COR-L47 (cell line): ENCODE results near the gene ATL2.
"Not testable (repeated sequence)": the region's sequence is repeated elsewhere in the genome, so short reads cannot be mapped to it uniquely, and the experiment has no call there.

ENCODE experiments used
- DNase-seq: peaks from one replicate; lab custom pipeline; 2025; lab: John Stamatoyannopoulos, UW

The ATL2 gene

DNA sequence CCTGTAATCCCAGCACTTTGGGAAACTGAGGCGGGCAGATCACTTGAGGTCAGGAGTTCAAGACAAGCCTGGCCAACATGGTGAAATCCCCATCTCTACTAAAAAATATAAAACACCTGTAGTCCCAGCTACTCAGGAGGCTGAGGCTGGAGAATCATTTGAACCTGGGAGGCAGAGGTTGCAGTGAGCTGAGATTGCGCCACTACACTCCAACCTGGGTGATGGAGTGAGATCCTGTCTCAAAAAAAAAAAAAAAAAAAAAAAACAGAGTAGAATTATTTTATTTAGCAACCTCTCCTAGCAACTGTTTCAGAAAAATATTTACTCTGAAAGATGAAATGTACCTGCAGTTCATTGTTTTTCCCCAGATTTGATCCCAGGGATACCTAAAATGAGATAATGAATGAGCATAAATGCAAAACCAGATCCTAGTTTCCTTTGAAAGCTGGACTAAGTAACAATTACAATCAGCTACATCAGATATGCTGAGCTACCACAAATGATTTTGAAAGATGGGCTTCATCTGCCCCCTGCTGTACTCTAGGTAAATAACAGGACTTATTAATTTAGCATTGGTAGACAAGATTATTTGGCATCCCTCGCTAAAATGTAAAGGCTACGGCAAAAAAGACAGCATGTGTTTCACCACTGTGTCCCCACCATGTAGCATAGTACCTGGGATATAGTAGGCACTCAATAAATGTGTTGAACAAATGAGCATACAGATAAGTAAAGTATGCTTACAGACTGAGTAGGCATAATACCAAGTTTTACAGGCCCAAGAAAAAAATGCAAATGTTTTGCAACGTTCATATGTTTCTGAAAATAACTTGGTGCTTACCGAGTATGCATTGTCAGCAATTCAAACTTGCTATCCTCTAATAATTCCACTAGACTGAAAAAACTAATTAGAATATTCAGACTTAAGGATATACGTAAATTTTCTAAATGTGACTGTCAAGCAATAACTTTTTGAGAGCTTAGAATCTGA, 102.5 kb downstream of the ATL2 start:
- DNase-seq: peak; percentile 37

DNA sequence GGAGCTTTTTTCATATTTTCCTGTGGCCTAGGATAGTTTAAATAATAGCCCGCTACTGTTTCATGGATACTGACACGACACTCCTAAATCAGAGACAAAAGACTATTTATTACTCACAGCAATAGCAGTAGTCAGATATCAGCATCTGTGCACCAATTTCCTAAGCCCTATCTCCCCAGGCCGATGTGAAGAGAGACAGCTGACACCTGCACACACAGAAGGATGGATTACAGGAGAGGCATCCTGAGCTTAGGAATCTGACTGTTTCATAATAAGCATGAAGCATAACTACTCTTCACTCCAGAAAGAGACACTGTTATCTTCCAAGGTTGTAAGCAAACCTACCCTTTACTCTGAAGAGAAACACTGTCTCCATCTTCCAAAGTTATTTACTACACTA, 105.4 kb downstream of the ATL2 start:
- DNase-seq: no peak

DNA sequence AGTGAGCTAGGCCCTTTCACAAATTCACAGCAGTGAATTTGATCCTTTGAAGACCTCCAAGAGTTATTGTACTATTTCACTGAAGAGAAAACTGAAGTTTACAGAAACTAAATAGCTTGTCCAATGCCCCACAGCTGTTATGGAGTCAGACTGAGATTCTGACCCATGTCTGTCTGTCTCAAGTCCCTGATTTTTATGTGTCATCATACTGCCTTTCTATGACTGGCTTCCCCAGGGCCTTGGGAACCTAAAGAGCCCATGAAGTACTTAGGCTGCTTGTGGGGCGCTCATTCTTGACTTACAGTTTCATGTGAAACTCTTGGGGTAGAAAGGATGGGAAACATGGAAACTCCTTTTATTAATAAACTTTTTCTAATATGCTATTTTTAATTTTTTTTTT, 107.7 kb downstream of the ATL2 start:
- no peak for DNase-seq

DNA sequence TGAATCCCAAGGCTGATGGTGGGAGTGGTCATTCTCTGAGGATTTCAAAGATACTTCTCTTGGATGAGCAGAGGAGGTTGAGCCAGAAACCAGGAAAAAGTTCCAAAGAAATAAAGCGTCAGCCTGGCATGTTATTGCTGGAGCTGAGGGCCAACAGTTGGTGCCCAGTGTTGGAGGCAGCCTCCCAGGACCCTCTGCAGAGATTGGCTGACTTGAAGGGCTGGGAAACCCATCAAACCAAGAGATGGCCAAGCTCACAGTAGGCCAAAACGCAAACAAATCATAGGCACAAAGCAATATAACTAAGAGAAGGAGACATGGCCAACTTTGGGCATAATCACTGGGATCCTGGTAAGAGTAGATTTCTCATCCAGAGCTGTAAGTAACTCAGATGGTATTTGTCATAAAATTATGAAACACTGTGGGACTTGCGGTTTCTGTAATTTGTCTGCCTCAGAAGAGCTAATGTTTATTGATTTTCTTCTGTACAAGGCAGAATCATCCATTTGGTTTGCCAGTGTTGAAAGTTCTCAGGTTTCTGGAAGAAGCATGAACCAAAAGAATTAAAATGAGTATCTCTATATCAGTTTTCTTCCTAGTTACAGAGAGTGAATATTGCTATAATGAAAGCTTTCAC, 108.3 kb downstream of the ATL2 start:
- no peak for DNase-seq

DNA sequence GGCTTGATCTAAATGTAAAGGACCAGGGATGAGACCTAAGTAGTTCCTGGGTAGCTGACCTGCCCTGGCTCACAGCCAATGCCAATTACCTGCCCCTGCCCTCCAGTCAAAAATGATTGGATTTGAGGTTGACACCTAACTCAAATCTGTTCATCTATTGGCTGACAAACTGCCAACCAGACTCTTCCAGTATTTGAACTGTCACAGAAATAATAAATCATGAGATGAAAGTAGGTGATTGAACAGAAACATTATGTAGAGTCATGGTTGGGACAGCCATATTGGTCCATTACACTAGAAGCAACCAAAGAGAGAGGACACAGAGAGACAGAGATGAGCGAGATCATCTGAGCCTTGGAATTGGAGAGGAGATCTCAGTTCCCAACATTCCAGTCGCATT, 109.1 kb downstream of the ATL2 start:
- DNase-seq: no peak

DNA sequence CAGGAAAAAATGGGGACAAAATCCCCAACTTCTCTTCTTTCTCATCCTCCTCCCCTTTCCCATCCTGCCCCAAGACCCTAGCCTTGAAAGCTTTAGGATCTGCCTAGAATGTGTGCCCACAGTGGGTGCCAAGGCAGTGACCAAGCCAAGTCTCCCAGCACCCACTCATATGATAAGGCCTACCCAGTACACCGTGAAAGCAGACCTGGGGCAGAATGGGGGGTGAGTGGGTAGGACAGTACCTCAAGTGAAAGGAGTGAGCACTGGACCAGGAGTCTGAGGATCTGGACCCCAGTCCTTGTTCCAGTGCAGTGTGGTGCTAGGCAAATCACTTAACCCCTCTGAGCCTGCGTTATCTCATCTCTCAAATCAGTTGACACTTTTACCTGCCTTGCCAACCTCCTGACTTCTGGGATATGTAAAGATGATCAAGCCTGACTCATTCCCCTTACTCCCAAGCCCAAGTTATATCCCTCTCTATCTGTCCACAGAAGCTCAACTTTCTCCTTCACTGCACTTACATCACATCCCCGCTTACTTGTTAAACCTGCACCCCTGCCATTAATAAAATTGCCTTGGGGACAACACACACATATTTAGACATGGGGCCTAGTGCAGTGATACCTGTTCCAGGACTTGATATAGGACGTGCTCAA, 109.7 kb downstream of the ATL2 start:
- DNase-seq: no peak

DNA sequence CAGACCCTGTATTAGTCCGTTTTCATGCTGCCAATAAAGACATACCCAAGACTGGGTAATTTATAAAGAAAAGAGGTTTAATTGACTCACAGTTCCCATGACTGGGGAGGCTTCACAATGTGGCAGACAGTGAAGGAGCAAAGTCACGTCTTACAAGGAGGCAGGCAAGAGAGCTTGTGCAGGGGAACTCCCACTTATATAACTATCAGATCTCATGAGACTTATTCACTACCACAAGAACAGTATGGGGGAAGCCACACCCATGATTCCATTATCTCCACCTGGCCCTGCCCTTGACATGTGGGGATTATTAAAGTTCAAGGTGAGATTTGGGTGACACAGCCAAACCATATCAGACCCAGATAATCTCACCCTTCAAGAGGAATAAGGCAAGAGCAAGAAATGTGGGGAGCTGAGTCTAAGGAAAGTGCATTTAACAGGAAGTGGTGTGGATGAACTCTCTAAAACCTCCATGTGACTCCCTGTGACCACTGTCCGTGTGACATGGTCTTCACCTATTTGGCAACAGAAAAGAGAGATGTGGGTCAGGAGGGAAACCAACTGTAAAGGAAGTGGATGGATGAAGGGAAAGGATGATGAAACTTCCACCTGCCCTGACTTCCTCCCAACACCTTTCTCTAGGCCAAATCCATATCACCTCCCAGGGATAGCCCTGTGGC, 110.6 kb downstream of the ATL2 start:
- no peak for DNase-seq

DNA sequence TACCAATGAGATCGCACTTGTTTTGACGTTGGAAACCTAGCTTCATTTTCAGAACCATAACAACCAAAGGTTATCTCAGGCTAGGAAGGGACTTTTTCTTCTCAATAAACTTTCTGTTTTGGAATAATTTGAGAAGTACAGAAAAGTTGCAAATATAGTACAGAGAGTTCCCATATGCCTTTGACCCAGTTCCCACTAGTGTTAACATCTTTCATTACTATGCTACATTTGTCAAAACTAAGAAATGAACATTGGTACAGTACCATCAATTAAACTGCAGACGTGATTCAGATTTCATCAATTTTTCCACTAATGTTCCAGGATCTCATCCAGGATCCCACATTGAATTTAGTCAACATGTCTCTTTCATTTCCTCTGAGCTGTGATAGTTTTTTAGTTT, 111.6 kb downstream of the ATL2 start:
- no peak for DNase-seq

DNA sequence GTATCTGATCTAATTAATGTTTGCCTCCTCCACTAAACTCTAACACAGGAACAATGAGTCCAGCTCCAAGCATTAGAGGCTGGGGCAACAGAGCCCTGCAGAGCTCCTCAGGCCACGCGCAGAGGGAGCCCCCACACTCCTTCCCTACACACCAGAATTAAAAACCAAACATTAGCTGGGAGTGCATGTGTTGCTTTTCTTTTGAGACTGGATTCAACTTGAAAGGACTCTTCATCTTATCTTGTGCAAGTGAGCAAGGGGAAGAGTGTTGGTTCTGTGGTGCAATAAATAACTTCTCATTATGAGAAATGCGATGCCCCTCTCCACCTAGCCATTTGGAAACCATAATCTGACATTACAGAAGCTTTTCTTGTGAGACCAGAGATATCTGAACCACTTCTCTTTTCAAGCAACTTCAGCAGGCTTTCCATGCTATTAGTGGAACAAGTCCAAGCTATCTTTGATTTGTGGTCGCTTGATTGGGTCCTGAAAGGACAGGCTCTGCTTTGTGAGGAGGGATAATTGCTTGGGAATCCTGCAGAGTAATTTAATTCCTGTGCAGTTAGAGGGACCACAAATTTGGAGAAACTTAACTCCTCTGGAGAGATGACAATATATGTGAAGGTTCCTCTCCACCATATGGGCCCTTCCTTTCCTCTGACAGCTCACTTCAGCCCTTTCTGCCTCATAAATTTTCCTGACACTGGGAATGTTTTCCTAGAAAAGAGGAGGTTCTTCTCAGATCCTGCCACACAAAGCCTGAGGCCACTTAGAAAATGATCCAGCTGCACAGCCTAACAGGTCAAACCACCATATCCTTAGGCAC, 112.5 kb downstream of the ATL2 start:
- DNase-seq: no peak

DNA sequence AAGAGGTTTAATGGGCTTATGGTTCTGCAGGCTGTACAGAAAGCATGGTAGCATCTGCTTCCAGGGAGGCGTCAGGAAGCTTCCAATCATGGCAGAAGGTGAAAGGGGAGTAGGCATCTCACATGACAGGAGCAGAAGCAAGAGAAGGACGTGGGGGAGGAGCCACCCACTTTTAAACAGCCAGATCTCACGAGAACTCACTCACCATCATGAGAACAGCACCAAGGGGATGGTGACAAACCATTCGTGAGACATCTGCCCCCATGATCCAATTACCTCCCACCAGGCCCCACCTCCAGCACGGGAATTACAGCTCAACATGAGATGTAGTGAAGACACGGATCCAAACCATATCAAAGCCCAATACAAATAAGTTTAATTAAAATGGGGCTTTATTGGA, 113.8 kb downstream of the ATL2 start:
- no peak for DNase-seq

DNA sequence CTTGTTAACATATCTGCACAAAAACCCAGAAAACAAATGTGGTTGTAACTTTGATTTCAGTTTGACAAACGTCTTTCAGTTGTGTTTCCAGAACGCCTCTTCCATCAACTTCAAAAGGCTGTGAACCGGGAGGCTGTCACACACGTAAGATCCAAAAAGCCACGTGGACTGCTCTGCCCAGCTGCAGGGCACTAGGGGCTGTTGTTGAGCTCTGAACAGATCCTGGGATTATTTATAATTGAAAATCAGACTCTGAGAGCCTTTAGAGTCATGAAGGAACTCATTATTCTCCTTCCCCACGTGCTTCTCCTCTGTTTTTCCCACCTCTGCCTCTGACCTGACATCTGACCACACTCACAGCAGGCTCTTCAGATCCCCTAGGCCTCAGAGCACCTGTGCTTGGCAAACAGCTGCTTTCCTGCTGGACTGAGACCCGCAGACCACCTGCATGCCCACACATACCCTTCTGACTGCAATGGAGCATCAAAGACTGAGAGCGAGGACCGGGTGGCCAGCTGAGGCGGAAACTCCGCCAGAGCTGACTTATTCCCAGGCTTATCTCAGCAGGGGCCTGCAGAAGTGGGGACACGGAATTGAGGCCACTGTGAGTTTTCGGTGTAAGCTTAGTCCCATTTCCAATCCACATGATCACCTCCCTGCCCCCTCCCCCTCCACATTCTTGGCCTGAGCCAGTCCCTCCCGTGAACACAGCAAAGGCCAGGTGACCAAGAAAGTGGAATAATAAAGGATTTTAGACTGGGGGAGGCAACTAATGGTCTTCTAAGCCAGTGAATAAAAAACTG, 114.8 kb downstream of the ATL2 start:
- no peak for DNase-seq

DNA sequence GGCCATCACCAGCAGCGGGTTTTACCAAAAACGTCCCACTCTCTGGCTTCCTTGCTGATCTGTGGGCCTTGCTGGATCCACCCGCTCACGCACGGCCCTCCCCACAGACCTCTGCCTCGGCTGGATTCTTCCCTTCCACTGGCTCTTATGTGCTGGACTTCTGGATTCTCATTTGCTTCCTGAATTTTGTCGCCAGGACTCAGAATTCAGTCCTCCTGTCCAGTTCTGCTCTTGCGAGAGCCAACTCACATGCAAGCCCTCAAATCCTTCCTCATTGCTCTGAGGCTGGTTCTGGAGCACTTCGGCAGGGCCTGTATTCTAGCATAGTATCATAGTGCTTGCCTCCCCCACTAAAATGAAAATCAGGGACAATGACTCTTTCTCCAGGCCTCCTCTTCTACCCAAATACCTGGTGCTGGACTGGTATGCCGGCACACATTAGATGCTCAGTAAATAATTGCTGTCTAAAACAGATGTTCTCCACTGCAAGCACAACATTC, 115.5 kb downstream of the ATL2 start:
- no peak for DNase-seq

DNA sequence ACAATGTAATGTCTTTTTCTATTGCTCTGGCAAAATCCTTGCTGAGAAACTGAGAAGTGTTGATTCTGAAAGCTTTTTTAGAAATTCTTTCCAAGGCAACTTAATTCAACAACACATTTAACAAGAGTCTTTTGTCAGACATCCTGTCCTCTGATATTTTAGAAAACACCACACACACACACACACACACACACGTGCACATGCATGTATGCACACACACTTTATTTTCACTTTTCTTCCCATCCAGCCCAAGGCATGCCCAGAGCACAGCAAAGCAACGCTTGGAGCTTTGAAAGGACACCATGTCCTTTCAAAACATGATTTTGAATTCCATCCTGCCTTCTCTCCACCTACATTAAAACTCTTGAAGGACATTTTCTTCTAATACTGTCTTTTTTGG, 116.1 kb downstream of the ATL2 start:
- DNase-seq: no peak

DNA sequence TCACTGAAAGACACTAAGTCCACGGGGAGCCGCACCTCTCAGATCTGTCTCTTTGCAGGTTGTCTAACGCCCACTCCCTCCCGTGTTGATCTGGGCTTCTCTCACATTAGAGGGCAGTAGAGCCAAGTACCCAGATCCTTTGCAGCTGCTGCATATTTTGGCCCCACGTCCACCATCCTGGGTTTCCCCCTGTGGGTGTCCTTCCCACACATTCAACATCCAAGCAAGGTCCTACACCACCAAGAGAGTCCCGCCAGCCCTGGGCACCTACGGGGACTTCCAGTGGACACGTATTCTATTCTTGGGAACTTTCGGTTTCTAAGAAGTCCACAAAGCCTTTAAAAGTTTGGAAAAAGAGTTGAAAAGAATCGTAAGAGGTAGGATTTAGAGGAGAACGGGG, 116.6 kb downstream of the ATL2 start:
- DNase-seq: no peak

DNA sequence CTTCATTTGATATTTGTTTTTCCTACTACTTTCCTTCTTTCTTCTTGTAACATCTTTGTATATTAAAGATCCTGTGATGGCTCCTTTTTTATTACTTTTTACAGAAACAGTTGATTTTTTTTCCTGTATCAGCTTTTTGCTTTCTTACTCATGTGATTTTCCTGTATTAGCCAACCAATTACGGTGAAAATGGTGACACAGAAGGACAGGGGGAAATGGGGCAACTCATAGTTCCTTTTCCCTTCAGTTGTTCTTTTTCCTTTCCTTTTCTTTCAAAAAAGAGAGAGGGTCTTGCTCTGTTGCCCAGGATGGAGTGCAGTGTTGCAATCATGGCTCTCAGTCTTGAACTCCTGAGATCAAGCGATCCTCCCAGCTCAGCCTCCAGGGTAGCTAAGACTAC, 117.8 kb downstream of the ATL2 start:
- DNase-seq: no peak

DNA sequence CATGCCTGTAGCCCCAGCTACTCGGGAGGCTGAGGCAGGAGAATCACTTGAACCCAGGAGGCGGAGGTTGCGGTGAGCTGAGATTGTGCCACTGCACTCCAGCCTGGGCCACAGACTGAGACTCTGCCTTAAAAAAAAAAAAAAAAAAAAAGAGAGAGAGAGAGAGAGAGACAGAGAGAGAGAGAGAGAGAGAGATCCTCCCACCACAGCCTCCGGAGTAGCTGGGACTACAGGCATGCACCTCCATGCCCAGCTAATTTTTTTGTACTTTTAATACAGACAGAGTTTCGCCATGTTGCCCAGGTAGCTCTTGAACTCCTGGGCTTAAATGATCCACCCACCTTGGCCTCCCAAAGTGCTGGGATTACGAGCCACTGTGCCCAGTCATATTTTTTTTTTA, 119.4 kb downstream of the ATL2 start:
- DNase-seq: not testable (repeated sequence)

DNA sequence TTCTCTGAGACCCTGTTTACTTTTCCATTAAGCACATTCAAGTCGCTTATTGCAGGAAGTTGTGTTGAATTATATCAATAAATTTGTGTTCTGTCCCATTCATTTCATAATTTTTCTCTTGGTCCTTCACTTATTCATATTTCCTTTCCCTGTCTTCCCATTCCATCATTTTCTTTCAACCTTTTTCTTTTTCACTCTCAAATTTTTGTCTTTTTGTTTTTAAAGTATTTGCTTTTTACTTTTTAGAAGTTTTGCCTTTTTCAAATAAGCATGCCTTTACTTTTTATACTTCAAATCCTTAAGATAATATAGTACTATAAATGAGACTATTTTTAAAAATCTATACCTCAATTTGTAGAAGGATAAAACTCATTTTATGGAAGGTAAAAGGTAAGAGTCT, 120.5 kb downstream of the ATL2 start:
- no peak for DNase-seq

DNA sequence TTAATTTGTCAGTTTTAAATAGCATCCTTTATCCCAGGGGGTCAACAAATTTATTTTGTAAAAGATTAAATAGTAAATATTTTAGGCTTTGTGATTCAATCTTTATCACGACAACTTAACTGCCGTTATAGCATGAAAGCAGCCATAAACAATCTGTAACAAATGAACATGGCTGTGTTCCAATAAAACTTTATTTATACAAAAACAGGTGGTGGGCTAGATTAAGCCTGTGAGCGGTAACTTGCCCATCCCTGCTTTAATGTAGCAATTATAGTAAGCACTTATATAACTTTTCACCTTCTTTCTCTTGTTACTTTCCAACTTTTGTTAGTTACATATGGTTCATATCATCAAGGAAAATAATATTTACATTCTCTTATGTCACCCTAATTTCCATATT, 121.9 kb downstream of the ATL2 start:
- no peak for DNase-seq

DNA sequence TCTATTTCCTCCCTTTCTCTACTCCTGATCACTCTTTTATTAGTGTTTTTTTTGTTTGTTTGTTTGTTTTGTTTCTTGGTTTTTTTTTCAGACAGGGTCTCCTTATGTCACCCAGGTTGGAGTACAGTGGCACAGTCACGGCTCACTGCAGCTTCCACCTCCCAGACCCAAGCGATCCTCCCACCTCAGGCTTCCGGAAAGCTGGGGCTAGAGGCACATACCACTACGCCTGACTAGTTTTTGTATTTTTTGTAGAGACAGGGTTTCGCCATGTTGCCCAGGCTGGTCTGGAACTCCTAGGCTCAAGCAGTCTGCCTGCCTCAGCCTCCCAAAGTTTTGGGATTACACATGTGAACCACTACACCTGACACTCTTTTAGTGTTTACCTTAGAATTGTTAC, 122.3 kb downstream of the ATL2 start:
- DNase-seq: no peak

DNA sequence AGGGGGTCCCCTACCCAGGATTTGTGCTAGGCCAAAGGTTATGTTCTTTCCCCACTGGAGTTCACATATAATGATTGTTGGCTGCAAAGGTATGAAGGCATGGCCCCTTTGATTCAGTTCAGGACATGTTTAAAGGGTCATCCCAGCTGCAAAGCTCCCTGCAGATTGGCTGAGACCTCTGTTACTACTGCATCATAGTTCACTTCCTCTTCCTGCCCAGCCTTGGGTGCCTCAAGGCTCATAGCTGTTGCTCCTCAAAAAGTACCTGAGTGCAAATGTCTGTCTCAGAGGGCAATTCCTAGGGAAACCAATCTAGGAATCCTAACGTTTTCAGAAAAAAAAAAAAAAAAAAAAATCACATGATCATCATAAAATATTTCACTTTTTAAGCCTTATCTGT, 125.1 kb downstream of the ATL2 start:
- no peak for DNase-seq

DNA sequence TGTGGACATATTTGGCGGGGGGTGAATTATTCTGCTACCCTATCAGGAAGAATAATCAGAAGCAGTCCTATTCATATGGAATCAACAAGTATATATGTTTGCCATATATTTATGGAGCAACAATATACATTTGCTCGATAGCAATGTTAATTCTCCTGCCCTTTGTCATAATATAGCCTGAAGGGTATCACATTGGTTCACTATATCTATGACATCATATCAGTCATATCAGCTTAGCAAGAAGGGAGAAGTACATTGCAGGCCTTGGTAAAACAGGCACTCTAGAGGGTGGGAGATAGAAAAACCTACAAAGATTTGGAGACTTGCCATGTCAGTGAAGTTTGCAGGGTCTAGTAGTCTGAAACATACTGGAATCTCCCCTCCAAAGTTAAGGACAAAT, 128.4 kb downstream of the ATL2 start:
- DNase-seq: no peak
